GM21723 (cell line): ENCODE data around the gene FAM13B.
"Not testable (repeated sequence)": the region's sequence is repeated elsewhere in the genome, so short reads cannot be mapped to it uniquely, and the experiment has no call there.

Experiments
- ATAC-seq: cut with Tn5 transposase; IDR thresholded peaks from one replicate; pipeline ENCODE4 v1.9.1; 2021; ENCODE audit warnings: mild to moderate bottlenecking, moderate library complexity; ENCODE audit not compliant: unreplicated experiment

FAM13B gene

GRCh38 chr5:138032572-138033385 lies at the start of gene FAM13B:
Gene FAM13B (minus strand): TSS chr5:138033079. CDS start chr5:138019111, 13,968 bp downstream.
- peak; percentile 54 for ATAC-seq

DNA sequence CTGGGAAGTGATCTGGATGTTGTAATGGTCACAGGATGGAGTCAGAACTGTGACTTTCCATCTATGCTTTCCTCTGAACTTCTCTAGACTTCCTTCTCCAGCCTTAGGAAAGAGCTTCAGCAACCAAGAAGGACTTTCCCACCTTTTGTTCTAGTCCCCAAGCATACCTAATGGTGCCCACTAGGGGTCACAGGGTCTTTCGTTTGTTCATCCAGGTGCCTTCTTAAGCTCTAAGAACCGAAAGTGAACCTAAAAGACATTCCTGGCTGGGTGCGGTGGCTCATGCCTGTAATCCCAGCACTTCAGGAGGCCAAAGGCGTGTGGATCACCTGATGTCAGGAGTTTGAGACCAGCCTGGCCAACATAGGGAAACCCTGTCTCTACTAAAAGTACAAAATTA lies 49.2 kb upstream of the FAM13B start:
- no peak for ATAC-seq

DNA sequence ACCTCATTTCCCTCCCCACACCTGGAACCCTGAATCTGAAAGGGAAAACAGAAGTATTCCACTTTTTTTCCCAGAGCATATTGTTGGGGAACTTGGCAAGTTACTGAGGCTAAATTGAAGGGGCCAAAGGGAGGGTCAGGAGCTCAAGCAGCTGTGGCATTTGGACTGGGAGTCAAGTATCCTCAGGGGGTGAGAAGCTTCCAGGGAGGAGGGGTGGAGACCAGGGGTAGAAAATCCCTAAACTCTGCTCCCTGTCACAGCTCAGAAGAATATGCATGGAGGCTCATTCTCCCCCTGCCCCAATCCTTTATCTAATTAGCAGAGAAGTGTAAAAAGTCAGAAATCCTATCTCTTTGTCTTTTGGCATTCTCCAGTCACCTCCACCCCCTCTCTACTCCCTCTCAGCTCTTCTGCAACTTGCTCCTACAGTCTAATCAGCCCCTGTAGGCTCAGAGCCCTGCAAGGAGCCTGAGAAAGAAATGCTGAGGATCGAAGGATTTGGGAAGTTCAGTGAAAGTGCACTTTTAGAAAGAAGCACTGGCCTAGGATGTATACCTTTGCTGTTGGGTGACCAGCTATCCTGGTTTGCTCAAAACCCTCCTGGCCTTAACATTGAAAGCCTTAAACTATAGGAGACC lies 45.2 kb upstream of the FAM13B start:
- ATAC-seq, result no peak

- ATAC-seq, result no peak
Measured at GRCh38 chr5:138077064-138077696, 44.3 kb upstream of the FAM13B start.

DNA sequence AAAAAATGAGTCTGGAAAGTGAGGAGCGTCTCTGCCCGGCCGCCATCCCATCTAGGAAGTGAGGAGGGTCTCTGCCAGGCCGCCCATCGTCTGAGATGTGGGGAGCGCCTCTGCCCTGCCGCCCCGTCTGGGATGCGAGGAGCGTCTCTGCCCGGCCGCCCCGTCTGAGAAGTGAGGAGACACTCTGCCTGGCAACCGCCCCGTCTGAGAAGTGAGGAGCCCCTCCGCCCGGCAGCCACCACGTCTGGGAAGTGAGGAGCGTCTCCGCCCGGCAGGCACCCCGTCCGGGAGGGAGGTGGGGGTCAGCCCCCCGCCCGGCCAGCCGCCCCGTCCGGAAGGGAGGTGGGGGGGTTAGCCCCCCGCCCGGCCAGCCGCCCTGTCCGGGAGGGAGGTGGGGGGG lies 37.1 kb upstream of the FAM13B start:
- not testable (repeated sequence) for ATAC-seq

- no peak for ATAC-seq
Measured at GRCh38 chr5:138068742-138069600, 36.1 kb upstream of the FAM13B start.

DNA sequence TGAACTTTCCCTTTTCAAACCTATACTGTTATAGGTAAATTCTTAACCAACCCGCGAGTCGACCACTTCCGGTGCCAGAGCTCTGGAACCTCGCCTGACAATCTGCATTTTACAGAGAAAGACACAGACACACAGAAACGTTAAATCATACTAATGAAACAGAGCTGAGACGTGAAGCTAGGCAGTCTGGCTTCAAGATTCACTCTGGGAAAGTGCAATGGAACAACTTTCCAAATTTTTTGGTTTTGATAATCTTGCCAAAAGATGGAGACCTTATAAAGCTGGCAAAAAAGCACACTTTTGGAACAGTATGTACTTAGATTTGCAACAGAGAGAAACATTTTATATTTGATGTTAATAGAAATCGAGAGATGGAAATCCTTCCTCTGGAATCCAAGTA lies 35.1 kb upstream of the FAM13B start:
- no peak for ATAC-seq

DNA sequence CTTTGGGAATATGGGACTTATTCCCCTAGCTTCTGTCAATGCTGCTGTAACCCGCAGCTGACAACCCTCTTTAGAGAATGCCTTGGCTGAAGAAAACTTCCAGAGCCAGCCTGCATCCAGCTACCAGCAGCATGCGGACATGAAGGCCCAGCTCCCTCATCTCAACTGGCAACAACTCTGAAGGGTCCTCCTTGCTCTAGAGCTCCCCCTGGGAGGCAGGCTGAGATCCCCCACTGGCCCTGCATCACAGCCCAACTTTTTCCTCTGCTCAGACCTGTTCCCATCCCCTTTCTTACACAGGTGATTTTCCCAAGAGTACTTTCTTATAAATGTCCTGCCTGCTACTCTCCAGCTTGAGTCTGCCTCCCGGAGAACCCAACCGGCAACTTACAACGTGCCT lies 32.2 kb upstream of the FAM13B start:
- ATAC-seq, result no peak

- ATAC-seq, result no peak
Measured at GRCh38 chr5:138064526-138064925, 31.6 kb upstream of the FAM13B start.

DNA sequence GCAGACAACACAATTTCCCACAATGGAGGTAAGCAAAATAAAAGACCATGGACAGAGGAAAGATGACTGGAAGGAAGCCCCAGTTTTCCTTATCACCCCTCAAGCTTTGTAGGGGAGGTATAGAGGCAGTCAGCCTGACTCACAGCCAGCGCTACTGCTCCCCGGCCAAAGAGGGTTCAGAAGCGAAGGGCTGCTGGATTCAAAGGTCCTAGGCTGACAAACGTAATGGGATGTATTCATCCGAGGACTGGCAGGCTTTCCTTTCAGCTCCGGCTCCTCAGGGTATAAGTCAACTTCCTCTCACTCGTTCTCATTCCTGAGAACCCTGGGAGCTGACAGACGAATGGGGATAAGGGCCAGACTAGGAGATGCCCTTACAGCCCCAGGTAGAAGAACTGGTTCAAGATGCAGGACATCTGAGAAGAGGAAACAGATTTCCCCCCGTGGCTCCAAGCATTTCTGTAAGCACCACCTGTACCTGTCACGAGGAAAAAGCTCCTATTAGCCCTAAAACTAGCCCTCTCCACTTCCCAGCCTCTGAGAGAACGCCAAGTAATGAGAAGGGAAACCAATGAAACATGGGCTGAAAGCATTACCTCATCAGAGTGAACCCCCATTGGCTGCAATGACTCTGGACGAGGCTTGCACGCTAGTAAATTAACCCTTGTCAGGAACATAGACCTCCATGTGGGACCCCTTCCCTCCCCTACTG lies 22.1 kb upstream of the FAM13B start:
- ATAC-seq, result no peak

DNA sequence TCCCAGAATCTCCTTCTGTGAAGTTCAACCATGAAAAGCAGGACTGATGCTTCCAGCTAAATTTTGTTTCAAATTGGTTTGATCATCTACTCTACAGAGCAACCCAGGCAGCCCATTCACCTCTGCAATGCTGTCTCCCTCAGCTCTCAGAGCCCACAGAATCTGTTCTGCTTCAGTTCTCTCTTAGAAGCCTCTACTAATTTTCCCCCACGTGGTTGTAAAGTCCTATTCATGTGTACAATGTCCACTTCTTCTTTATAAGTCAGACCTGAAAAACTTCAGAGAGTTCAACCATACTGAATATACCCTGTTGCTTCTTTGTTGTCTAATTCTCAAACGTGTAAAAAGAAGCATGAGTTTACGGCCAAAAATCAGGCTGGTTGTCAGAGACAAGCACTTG lies 21.3 kb upstream of the FAM13B start:
- no peak for ATAC-seq

- ATAC-seq, result no peak
Measured at GRCh38 chr5:138053554-138053953, 20.7 kb upstream of the FAM13B start.

GRCh38 chr5:138052718-138053117 lies 19.8 kb upstream of the FAM13B start:
- ATAC-seq, result not testable (repeated sequence)

DNA sequence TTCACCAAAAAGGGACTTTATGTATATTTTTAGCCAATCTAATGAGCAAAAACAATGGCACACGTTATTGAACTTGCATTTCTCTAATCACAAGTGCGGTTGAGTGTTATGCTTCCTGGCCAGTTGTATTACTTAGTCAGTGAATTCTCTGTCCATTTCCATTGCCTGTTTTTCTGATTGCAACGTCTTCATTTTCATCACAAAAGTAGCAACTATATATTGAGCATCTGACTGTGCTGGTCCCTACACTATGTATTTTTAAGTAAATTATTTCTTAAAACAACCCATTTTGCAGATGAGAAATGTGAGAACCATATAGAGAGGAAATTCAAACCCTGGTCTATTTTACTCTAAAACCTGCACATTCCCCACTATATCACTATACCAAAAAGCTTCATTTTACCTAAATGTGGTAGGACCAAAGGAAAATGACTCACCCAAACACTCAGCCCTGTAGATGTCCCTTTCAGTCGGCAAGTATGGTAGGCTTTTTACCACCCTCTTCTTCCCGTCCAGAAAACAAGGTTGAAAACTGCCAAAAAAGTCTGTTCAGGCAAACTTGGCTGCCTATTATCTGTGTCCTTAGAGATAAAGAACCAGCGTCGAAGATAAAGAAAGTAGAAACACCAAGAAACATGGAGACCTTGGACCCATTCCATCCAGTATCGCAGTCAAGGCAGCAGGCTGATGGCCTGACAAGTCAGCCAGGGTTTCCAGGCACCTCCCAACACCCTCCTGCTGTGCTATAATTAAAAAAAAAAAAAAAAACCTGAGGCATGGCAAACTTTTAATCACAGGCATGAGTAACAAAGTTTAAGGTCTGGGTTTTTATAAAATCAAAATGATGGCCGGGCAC lies 18.8 kb upstream of the FAM13B start:
- ATAC-seq, result no peak

- ATAC-seq, result not testable (repeated sequence)
Measured at GRCh38 chr5:138045283-138045682, 12.4 kb upstream of the FAM13B start.

GRCh38 chr5:138038826-138039225 lies 5.9 kb upstream of the FAM13B start:
- ATAC-seq, result no peak

DNA sequence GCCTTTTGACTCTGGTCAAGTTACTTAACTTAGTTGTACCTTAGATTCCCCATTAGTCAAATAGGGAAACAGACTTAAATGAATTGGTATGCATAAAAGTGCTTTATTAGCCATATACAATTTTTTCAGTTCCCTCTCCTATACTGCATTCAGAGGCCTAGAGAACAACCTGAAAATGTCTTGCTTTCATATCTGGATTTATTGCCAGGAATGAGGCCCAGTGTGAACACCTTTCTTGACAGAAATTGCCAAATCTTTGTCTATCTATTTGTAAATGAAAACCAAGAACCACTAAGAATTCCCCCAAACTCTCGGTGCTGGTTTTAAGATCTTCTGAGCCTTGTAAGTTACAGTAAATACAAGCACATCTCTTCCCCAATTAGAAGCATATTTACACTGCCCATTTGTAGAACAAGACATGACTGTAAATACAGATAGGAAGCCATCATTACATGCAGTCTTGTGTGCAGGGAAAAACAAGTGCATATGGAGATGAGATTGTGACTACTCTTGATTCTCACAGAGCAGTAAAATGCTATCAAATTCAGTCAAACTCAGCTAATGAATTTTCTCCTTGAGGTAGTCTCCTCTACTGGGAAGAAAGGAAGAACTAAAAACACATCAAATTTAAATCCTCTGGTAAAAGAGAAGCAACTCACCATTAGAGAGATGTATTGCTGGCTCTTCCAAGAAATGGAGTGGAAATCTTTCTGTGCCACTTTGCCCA lies 5.2 kb upstream of the FAM13B start:
- ATAC-seq, result no peak

- ATAC-seq, result no peak
Measured at GRCh38 chr5:138037271-138037670, 4.4 kb upstream of the FAM13B start.
